K562 (cell line): ENCODE results near the gene BLVRA. TPM values are rescaled to one million over a fixed set of nuclear protein-coding genes. Genes with fewer than 3 reads are reported as not detected.
A peak's percentile ranks its signal among the peaks of the same experiment; 100 is the strongest.

ENCODE experiments used
- CBX8 ChIP-seq: fragments of 200-600 bp; sonication (generic); IDR thresholded peaks from 2 replicates; pipeline ENCODE4 v1.6.1; 2012; ENCODE audit warnings: borderline replicate concordance, mixed run types, low read depth, mild to moderate bottlenecking, moderate library complexity, mixed read lengths, low read length, control low read depth, inconsistent platforms; ENCODE audit not compliant: poor library complexity, severe bottlenecking; ENCODE audit errors: extremely low read depth
- CGGBP1 ChIP-seq: fragments of 250-450 bp; sonication (Bioruptor Pico); IDR thresholded peaks from 2 replicates; pipeline ENCODE4 v1.9.0; 2021; ENCODE audit warnings: mild to moderate bottlenecking
- EP400 ChIP-seq: fragments of 450-650 bp; IDR thresholded peaks from 2 replicates; pipeline ENCODE4 v1.6.1; 2017; ENCODE audit warnings: antibody characterized with exemption, mild to moderate bottlenecking, moderate library complexity
- HSF4 ChIP-seq: fragments of 250-450 bp; sonication (Bioruptor Pico); IDR thresholded peaks from 2 replicates; pipeline ENCODE4 v2.1.2; 2022; ENCODE audit warnings: mild to moderate bottlenecking, moderate library complexity, borderline replicate concordance
- NCOA4 ChIP-seq: fragments of 450-650 bp; IDR thresholded peaks from 2 replicates; pipeline ENCODE4 v1.6.1; 2018; ENCODE audit warnings: mild to moderate bottlenecking; ENCODE audit not compliant: partially characterized antibody
- SRSF1 ChIP-seq: fragments of 200-400 bp; formaldehyde crosslinking; IDR thresholded peaks from 2 replicates; pipeline ENCODE4 v1.6.1; 2017; ENCODE audit warnings: mild to moderate bottlenecking, low read depth, low read length, moderate library complexity
- ZBTB8A ChIP-seq: fragments of 450-650 bp; IDR thresholded peaks from 2 replicates; pipeline ENCODE4 v1.6.1; 2018; ENCODE audit warnings: mild to moderate bottlenecking, moderate library complexity; ENCODE audit not compliant: partially characterized antibody
- ZHX1 ChIP-seq: fragments of 150-350 bp; conservative IDR thresholded peaks from 2 replicates; pipeline ENCODE4 v1.6.1; 2014; ENCODE audit warnings: low read length
- ZNF224 ChIP-seq: sonication (generic); formaldehyde crosslinking; IDR thresholded peaks from 2 replicates; pipeline ENCODE4 v1.8.0; 2022; ENCODE audit warnings: mild to moderate bottlenecking, missing genetic modification reagents
- ZNF398 ChIP-seq: fragments of 250-450 bp; sonication (Bioruptor Pico); IDR thresholded peaks from 2 replicates; pipeline ENCODE4 v1.8.0; 2021; ENCODE audit warnings: moderate library complexity, mild to moderate bottlenecking, inconsistent platforms
- ZNF551 ChIP-seq: fragments of 250-450 bp; sonication (Bioruptor Pico); IDR thresholded peaks from 2 replicates; pipeline ENCODE4 v1.5.0; 2021; ENCODE audit warnings: mild to moderate bottlenecking, moderate library complexity
- polyA plus RNA-seq, 8 experiments: library from polyadenylated mRNA; depleted of rRNA in 4 of 8; stranded (reverse) in 5 of 8; unstranded in 3 of 8; fragments of >200 nt; fragmentation: Nextera tagmentation in 2 of 8; fragmentation: Illumina TruSeq in 1 of 8; extraction: Ambion mirVana in 2 of 8; extraction: Trizol in 1 of 8; gene quantifications; 2 replicates each; pipeline versions ENCODE4 v1.2.1 to v1.2.3, GENCODE V29; 2011 to 2014; ENCODE audit warnings: inconsistent platforms in 1 of 8, missing spikeins in 1 of 8
- total RNA-seq, 7 experiments: library from RNA; depleted of rRNA in 6 of 7; stranded (reverse); fragments of >200 nt in 6 of 7; fragmentation: Illumina TruSeq in 2 of 7; extraction: Trizol in 2 of 7; gene quantifications; 2 replicates each; pipeline versions ENCODE4 v1.2.1 to v1.2.3, GENCODE V29; 2011 to 2021; ENCODE audit warnings: low replicate concordance in 1 of 7
- TF ChIP-seq, protein P1 (sequence below), 3 experiments: IDR thresholded peaks in 2 of 3; conservative IDR thresholded peaks in 1 of 3; 2 replicates each; pipeline ENCODE4 v1.5.1; 2011 to 2012; ENCODE audit warnings: low read length in 3 of 3, mild to moderate bottlenecking in 3 of 3, control low read depth in 2 of 3, improper control_type of control experiment in 1 of 3, inconsistent platforms in 1 of 3, low read depth in 1 of 3, mixed read lengths in 1 of 3, moderate library complexity in 1 of 3; ENCODE audit not compliant: insufficient read depth in 2 of 3
- TF ChIP-seq, protein P2 (sequence below): sonication (generic); formaldehyde crosslinking; IDR thresholded peaks from 2 replicates; pipeline ENCODE4 v1.8.1; 2023; ENCODE audit warnings: mild to moderate bottlenecking, missing genetic modification reagents
- TF ChIP-seq, protein P3 (sequence below): fragments of 250-450 bp; sonication (Bioruptor Pico); IDR thresholded peaks from 2 replicates; pipeline ENCODE4 v1.5.1; 2021; ENCODE audit warnings: mild to moderate bottlenecking

The BLVRA gene
- total and polyA plus RNA-seq, 9 of the 15 experiments (the other 6 are each of a cell fraction or from before 2014, with no cell fraction given), result 48.5 to 147 (median 61.5) TPM

DNA sequence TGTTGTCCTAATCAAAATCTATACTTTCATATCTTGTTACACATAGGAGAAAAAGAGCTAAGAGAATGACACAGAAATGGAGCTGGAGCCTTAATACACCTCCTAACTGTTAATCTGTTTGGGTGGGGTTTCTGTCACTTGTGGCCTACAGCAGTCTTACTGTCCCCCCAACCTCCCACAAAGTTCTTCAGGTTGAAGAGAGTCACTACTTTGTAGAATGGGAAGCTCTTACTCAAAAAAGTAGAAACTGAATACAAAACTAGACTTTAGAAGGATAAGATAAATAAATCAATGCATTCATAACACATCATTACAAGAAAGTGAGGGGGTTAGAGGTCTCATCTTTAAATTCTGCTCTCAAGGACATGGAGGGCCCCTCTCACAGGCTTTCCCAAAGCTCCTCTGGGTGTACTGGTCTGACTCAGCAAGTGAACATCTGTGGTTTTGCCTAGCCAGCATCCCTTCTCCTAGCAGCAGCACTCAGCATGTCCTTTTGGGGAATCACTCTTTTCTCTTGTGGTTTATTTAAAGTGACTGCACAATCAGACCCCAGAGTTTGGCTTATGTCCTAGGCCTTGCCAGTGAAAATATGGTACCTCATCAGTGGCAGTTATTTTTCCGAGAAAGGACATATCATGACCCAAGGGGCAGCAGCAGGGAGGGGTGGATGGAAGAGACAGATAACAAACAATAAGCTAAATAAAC, 2.0 kb upstream of the BLVRA start (continued):
- TF ChIP-seq ZHX1 (no peak), ZNF551 (CRISPR knock-in tag) (no peak), SRSF1 (no peak), ZNF398 (no peak), ZNF224 (CRISPR knock-in tag) (no peak), CBX8 (no peak), NCOA4 (no peak), EP400 (0 out of 2 replicates have a peak, but pooled peaks have one; percentile 26), CGGBP1 (CRISPR knock-in tag) (no peak), HSF4 (CRISPR knock-in tag) (no peak), ZBTB8A (no peak)
- TF ChIP-seq, protein P1, sequence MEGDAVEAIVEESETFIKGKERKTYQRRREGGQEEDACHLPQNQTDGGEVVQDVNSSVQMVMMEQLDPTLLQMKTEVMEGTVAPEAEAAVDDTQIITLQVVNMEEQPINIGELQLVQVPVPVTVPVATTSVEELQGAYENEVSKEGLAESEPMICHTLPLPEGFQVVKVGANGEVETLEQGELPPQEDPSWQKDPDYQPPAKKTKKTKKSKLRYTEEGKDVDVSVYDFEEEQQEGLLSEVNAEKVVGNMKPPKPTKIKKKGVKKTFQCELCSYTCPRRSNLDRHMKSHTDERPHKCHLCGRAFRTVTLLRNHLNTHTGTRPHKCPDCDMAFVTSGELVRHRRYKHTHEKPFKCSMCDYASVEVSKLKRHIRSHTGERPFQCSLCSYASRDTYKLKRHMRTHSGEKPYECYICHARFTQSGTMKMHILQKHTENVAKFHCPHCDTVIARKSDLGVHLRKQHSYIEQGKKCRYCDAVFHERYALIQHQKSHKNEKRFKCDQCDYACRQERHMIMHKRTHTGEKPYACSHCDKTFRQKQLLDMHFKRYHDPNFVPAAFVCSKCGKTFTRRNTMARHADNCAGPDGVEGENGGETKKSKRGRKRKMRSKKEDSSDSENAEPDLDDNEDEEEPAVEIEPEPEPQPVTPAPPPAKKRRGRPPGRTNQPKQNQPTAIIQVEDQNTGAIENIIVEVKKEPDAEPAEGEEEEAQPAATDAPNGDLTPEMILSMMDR (IDR thresholded peaks at IDR 0.05 in 2 of 3, conservative IDR thresholded peaks at IDR 0.05 in 1 of 3; ENCODE audit: insufficient read depth in 2 of 3, low read depth in 1 of 3, low read length in 3 of 3), result no peak; a peak in 1 of 6 replicates
- TF ChIP-seq, protein P2, sequence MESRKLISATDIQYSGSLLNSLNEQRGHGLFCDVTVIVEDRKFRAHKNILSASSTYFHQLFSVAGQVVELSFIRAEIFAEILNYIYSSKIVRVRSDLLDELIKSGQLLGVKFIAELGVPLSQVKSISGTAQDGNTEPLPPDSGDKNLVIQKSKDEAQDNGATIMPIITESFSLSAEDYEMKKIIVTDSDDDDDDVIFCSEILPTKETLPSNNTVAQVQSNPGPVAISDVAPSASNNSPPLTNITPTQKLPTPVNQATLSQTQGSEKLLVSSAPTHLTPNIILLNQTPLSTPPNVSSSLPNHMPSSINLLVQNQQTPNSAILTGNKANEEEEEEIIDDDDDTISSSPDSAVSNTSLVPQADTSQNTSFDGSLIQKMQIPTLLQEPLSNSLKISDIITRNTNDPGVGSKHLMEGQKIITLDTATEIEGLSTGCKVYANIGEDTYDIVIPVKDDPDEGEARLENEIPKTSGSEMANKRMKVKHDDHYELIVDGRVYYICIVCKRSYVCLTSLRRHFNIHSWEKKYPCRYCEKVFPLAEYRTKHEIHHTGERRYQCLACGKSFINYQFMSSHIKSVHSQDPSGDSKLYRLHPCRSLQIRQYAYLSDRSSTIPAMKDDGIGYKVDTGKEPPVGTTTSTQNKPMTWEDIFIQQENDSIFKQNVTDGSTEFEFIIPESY (CRISPR knock-in tag), result no peak
- TF ChIP-seq, protein P3, sequence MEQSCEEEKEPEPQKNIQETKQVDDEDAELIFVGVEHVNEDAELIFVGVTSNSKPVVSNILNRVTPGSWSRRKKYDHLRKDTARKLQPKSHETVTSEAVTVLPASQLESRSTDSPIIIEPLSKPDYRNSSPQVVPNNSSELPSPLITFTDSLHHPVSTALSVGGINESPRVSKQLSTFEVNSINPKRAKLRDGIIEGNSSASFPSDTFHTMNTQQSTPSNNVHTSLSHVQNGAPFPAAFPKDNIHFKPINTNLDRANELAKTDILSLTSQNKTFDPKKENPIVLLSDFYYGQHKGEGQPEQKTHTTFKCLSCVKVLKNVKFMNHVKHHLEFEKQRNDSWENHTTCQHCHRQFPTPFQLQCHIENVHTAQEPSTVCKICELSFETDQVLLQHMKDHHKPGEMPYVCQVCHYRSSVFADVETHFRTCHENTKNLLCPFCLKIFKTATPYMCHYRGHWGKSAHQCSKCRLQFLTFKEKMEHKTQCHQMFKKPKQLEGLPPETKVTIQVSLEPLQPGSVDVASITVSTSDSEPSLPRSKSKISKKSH, result no peak
